GM12801 (cell line): ENCODE measurements around the gene AP3B1.

Experiments
- TF ChIP-seq, protein P1 (sequence below): IDR thresholded peaks from one replicate; pipeline ENCODE4 v1.5.1; 2011; ENCODE audit warnings: control low read depth; ENCODE audit not compliant: insufficient read length; ENCODE audit errors: extremely low read depth

AP3B1 gene

DNA sequence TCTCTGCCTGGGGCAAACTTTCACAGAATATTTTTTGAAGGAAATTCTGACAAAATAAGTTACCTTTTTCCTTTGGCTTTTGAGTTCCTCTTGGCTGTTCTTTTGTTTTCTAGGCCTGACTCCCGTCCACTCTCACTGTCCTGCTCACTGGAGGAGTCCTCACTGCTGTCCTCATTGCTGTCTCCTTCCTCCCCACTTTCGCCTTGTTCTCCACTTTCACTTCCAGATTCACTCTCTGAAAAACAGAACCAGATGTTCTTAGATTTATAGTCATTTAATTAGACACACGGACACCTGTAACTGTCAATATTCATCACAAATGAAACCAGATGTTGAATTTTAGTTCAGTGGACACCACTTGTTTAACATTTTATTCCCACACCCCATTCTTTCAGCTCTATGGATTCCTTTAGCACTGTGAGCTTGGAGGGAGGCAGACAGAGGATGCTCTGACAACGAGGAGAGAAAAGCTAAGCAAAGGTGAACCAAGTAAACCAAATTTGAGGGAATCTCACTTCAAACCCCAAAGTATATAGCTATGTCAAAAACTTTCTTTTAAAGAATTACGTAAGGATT is 180.7 kb downstream of the AP3B1 start:
- TF ChIP-seq, protein P1, sequence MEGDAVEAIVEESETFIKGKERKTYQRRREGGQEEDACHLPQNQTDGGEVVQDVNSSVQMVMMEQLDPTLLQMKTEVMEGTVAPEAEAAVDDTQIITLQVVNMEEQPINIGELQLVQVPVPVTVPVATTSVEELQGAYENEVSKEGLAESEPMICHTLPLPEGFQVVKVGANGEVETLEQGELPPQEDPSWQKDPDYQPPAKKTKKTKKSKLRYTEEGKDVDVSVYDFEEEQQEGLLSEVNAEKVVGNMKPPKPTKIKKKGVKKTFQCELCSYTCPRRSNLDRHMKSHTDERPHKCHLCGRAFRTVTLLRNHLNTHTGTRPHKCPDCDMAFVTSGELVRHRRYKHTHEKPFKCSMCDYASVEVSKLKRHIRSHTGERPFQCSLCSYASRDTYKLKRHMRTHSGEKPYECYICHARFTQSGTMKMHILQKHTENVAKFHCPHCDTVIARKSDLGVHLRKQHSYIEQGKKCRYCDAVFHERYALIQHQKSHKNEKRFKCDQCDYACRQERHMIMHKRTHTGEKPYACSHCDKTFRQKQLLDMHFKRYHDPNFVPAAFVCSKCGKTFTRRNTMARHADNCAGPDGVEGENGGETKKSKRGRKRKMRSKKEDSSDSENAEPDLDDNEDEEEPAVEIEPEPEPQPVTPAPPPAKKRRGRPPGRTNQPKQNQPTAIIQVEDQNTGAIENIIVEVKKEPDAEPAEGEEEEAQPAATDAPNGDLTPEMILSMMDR, result no peak

DNA sequence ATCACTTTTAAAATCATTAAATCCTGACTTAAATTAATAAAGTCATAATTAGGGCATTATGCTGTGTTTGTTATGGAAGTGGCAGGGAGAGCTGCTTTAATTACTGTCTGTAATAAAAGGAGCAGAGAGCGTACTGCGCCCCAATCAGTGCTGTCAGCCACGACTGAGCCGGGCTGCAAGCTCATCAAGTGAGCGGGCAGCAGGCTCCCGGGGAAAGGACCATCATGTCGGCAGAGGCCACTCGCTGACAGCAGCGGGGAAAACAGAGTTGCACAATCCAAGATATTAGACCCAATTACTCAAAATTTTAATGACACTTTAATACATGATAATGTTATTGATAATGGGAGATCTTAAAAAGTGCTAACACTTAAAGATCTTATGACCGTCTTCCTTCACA is 181.6 kb downstream of the AP3B1 start:
- TF ChIP-seq, protein P1, result no peak

DNA sequence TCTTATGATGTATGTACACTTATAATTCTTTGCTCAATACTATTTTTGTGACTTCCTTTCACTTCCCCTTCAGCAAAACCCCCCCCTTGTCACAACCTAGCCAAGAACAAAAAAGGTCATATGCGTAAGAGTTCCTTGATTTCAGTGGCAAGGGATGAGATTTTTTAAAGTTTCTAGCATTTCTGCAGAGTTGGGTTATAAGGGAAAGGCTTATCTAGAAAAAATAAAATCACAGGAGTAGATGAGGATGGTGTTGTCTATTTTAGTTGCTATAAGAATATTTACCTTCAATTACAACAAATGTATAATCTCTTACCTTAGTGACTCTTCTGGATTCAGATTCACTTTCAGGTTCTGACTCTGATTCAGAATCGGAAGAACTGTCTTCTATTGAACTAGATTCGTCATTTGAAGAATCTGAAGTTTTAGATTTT is 184.6 kb downstream of the AP3B1 start:
- TF ChIP-seq, protein P1, result no peak

DNA sequence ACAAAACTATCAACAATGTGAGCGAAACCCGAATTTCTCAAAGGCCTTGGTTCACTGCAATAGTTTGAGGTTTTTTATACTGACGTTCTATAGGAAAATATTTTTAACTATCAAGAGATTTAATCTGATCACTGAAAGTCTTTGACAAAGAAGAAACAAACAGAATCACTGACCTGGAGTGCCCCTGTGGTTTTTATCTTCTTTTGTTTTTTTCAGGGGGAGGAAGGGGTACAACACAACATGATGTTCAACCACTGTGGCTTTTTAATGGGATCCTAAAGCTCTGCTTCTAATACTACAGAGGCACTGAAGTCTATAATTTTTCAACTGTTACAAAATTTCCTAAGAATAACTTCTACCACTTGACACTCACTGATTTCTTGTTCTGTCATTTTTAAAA is 185.9 kb downstream of the AP3B1 start:
- TF ChIP-seq, protein P1, result no peak

DNA sequence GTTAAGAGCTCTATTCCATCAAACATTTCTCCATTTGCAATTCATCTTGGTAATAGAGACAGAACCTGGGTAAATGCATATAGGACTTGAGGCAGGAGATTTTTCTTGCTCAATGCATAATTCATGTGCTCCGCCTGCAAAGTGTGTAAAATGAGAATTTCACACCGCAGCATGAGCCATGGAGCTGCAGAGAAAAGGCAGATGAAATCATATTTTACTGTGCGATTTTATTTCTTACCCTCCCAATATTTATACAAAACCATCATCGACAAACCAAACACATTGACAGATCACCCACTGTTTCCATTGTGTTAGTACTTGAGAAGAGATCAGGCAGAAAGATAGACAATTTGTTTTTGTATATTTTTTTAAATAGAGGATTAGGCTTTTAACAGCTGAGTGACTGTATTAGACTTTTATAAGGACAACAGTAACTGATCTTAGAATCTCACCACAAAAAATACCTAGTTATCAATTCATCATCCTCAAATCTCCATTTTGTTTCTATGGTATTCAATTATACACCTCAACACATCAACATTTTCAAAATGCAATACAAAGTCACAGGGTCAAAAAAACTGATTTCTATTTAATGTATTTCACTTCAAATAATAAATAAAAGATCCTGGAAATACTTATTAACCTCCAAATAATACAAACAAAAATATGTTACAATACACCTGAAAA is 191.1 kb downstream of the AP3B1 start:
- TF ChIP-seq, protein P1, result no peak

DNA sequence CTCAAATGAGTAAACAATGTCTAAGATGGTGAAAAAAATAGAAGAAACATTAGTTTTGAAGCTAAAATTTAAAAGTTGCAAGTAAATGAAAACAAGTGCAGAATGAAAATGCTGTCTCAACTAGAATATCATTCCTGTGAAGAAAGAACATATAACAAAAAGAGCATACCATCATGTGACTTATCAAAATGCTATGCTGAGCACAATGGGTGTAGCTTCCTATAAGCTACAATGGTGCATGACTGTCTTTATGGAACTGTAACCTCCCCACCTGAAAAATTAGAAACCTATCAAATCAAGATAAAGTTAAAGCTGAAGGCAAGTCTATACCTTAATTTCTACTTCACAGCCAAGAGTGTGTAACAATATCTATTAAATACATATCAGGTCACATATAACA is 192.0 kb downstream of the AP3B1 start:
- TF ChIP-seq, protein P1, result no peak

DNA sequence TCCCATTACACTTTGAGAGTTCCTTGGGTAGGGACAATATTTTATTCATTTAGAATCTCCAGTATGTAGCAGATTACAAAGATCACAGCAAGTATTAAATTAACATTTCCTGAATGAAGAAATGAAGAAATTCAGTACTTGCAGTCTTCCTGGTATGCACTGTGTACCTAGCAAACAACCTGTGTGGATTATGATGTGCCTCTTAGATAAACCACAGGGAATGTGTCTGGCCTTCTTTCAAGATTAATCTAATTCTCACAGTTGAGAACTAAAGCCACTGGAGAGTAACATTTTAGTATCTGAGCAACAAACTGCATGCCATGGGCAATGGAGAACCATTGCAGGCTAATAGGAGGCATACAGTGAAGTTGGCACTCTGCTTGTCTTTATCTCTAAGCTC is 199.4 kb downstream of the AP3B1 start:
- TF ChIP-seq, protein P1, result no peak

DNA sequence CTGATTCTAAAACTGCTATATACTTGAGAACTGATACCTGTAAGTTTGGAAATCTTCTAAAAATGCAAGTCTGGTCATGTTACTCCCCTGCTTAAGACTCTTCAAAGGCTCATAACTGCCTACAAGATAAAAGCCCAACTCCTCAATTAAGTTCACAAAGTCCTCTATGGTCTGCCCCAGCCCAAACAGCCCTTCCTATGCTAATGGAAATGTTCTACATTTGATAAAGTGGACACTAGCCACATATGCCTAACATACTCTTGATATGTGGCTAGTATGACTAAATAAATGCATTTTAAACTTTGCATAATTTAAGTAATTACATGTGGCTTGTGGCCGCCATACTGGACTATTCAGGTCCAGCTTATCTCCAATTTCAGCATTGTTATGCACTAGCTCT is 204.5 kb downstream of the AP3B1 start:
- TF ChIP-seq, protein P1, result no peak
